K562 (cell line): ENCODE results near the gene PAN2. TPM values are rescaled to one million over a fixed set of nuclear protein-coding genes. Genes with fewer than 3 reads are reported as not detected.

ENCODE experiments used
- ATAC-seq: fragments of 200-7000 bp; cut with Tn5 transposase; 3 replicates; pipeline ENCODE4 v1.9.1; 2020; ENCODE audit warnings: moderate library complexity
- BruUV-seq: library from RNA; stranded (reverse); fragments of 400-500 nt; replicated peaks from 2 replicates; lab custom pipeline; 2021; lab: Mats Ljungman, UMichigan
- CTCF ChIA-PET: fragments of 300-600 bp; formaldehyde crosslinking; extraction: SDS; loops from one replicate; lab custom pipeline; 2021; ENCODE audit warnings: low intra/inter-chr PET ratio; lab: Yijun Ruan, JAX
- POLR2A ChIA-PET: fragments of 300-600, 350-650 bp; sonication (Branson Sonifier 250); formaldehyde crosslinking; extraction: SDS; loops from one replicate; lab custom pipeline; 2021; ENCODE audit warnings: antibody characterized with exemption, inconsistent platforms; lab: Yijun Ruan, JAX
- DNase-seq, 4 experiments: peaks; one replicate each; pipeline versions ENCODE4 v3.0.0 to v3.0.0-alpha.2; 2011 to 2018; ENCODE audit warnings: low spot score in 3 of 4, mixed read lengths in 3 of 4; ENCODE audit errors: extremely low read depth in 1 of 4
- FAIRE-seq: peaks from 2 replicates; lab custom pipeline; 2011; peaks lifted over from hg19 to GRCh38; lab: Jason Lieb, UNC
- H2AFZ ChIP-seq: 2 replicates; pipeline ENCODE4 v1.6.0; 2011; ENCODE audit warnings: low read depth, low read length, control low read depth, inconsistent platforms
- H3K27ac ChIP-seq: fragments of 200-600 bp; 3 replicates; pipeline ENCODE4 v1.8.0; 2011; ENCODE audit warnings: low read depth, mild to moderate bottlenecking, control low read depth, inconsistent platforms, low read length, moderate library complexity, mixed read lengths; ENCODE audit errors: extremely low read depth
- H3K27me3 ChIP-seq, 2 experiments: fragments of 300-600 bp in 1 of 2; 2 replicates in 1 of 2; 3 replicates in 1 of 2; pipeline versions ENCODE4 v1.6.0 to v1.8.0; 2011; ENCODE audit warnings: inconsistent platforms in 2 of 2, low read length in 2 of 2, mild to moderate bottlenecking in 1 of 2, mixed read lengths in 1 of 2, moderate library complexity in 1 of 2; ENCODE audit not compliant: control insufficient read depth in 2 of 2, insufficient read depth in 2 of 2
- H3K36me3 ChIP-seq: fragments of 300-600 bp; 3 replicates; pipeline ENCODE4 v1.8.0; 2011; ENCODE audit warnings: mild to moderate bottlenecking, low read length, inconsistent platforms; ENCODE audit not compliant: control insufficient read depth, insufficient read depth
- H3K4me1 ChIP-seq, 2 experiments: fragments of 200-600 bp in 1 of 2; replicated peaks in 1 of 2; 2 replicates in 1 of 2; 3 replicates in 1 of 2; pipeline versions ENCODE4 v1.5.1 to v1.8.0; 2011; ENCODE audit warnings: inconsistent platforms in 2 of 2, low read length in 2 of 2, mild to moderate bottlenecking in 1 of 2, mixed read lengths in 1 of 2, moderate library complexity in 1 of 2; ENCODE audit not compliant: control insufficient read depth in 2 of 2, insufficient read depth in 2 of 2
- H3K4me2 ChIP-seq: 2 replicates; pipeline ENCODE4 v1.6.1; 2011; ENCODE audit warnings: low read length, control low read depth, inconsistent platforms, mixed read lengths; ENCODE audit not compliant: insufficient read depth
- H3K4me3 ChIP-seq: fragments of 200-600 bp; sonication (generic), shearing (Covaris generic); 2 replicates; pipeline ENCODE4 v1.5.1; 2016; ENCODE audit warnings: control low read depth, inconsistent platforms
- H3K79me2 ChIP-seq: fragments of 200-600 bp; 3 replicates; pipeline ENCODE4 v1.8.0; 2011; ENCODE audit warnings: low read length, inconsistent platforms; ENCODE audit not compliant: control insufficient read depth, insufficient read depth
- H3K9ac ChIP-seq, 2 experiments: 2 replicates each; pipeline versions ENCODE4 v1.6.0 to v1.6.1; 2011; ENCODE audit warnings: low read depth in 2 of 2, low read length in 2 of 2, control low read depth in 1 of 2, inconsistent platforms in 1 of 2, mild to moderate bottlenecking in 1 of 2, mixed read lengths in 1 of 2; ENCODE audit not compliant: insufficient read depth in 1 of 2
- H3K9me1 ChIP-seq: one replicate; pipeline ENCODE4 v1.6.0; 2011; ENCODE audit warnings: inconsistent platforms, mild to moderate bottlenecking, low read length, moderate library complexity; ENCODE audit not compliant: control insufficient read depth, insufficient read depth
- H3K9me3 ChIP-seq: replicated peaks from 2 replicates; pipeline ENCODE4 v1.5.1; 2011; ENCODE audit warnings: low read depth, low read length, inconsistent platforms; ENCODE audit not compliant: control insufficient read depth, insufficient read depth
- H4K20me1 ChIP-seq: replicated peaks from 2 replicates; pipeline ENCODE4 v1.6.1; 2011; ENCODE audit warnings: low read length, inconsistent platforms, mixed read lengths; ENCODE audit not compliant: control insufficient read depth, insufficient read depth
- AFF1 ChIP-seq, 2 experiments: fragments of 450-650 bp; IDR thresholded peaks; 2 replicates each; pipeline ENCODE4 v1.6.1; 2018; ENCODE audit warnings: mild to moderate bottlenecking in 2 of 2, low read depth in 1 of 2; ENCODE audit not compliant: partially characterized antibody in 2 of 2
- CC2D1A ChIP-seq: fragments of 450-650 bp; IDR thresholded peaks from 2 replicates; pipeline ENCODE4 v1.6.1; 2017; ENCODE audit warnings: mild to moderate bottlenecking
- ESRRA ChIP-seq: fragments of 450-650 bp; IDR thresholded peaks from 2 replicates; pipeline ENCODE4 v1.6.1; 2014; ENCODE audit warnings: low read depth, mild to moderate bottlenecking, moderate library complexity, borderline replicate concordance
- KLF13 ChIP-seq: fragments of 450-650 bp; IDR thresholded peaks from 2 replicates; pipeline ENCODE4 v1.6.1; 2016; ENCODE audit warnings: missing genetic modification characterization, low read depth, mild to moderate bottlenecking, missing compliant biosample characterization, moderate library complexity, borderline replicate concordance
- LEF1 ChIP-seq: fragments of 450-650 bp; IDR thresholded peaks from 2 replicates; pipeline ENCODE4 v1.6.1; 2016; ENCODE audit warnings: mild to moderate bottlenecking
- SETDB1 ChIP-seq: IDR thresholded peaks from one replicate; pipeline ENCODE4 v1.6.1; 2012; ENCODE audit warnings: low read length, control low read depth, inconsistent platforms
- YY1 ChIP-seq, 3 experiments: IDR thresholded peaks; 2 replicates each; pipeline ENCODE4 v1.6.1; 2011; ENCODE audit warnings: low read length in 2 of 3, mild to moderate bottlenecking in 2 of 3, moderate library complexity in 2 of 3, borderline replicate concordance in 1 of 3, control low read depth in 1 of 3, low read depth in 1 of 3; ENCODE audit not compliant: insufficient read depth in 3 of 3, insufficient replicate concordance in 2 of 3, control insufficient read depth in 1 of 3, insufficient read length in 1 of 3; ENCODE audit errors: extremely low read depth in 1 of 3
- ZBTB33 ChIP-seq: sonication (generic); formaldehyde crosslinking; IDR thresholded peaks from 2 replicates; pipeline ENCODE4 v1.8.1; 2023; ENCODE audit warnings: mild to moderate bottlenecking, missing genetic modification reagents
- ZMIZ1 ChIP-seq, 2 experiments: fragments of 150-350 bp in 1 of 2; IDR thresholded peaks; 2 replicates each; pipeline ENCODE4 v1.6.1; 2012 to 2016; ENCODE audit warnings: low read depth in 2 of 2, low read length in 2 of 2, mild to moderate bottlenecking in 1 of 2, moderate library complexity in 1 of 2
- ZNF507 ChIP-seq: conservative IDR thresholded peaks from 2 replicates; pipeline ENCODE4 v1.6.1; 2017; ENCODE audit warnings: missing genetic modification characterization, missing compliant biosample characterization
- WGBS: fragments of 100-300 bp; shearing (Covaris generic); methylation state at CpG from one replicate; pipeline ENCODE4 v1.1.6; 2016; ENCODE audit warnings: low coverage, mixed read lengths; ENCODE audit not compliant: insufficient coverage; ENCODE audit errors: missing lambda C conversion rate; 5-methylcytosine and 5-hydroxymethylcytosine counted together
- in situ Hi-C: fragments of 300-500 bp; cut with MboI; formaldehyde crosslinking; loops from 4 replicates; pipeline ENCODE4 v1.15.0; 2018; ENCODE audit warnings: inconsistent platforms, mixed read lengths
- intact Hi-C: fragments of 100-400 bp; cut with micrococcal nuclease; formaldehyde crosslinking; loops from 2 replicates; pipeline ENCODE4 v1.14.2; 2022
- polyA plus RNA-seq, 8 experiments: library from polyadenylated mRNA; depleted of rRNA in 4 of 8; stranded (reverse) in 5 of 8; unstranded in 3 of 8; fragments of >200 nt; fragmentation: Nextera tagmentation in 2 of 8; fragmentation: Illumina TruSeq in 1 of 8; extraction: Ambion mirVana in 2 of 8; extraction: Trizol in 1 of 8; gene quantifications; 2 replicates each; pipeline versions ENCODE4 v1.2.1 to v1.2.3, GENCODE V29; 2011 to 2014; ENCODE audit warnings: inconsistent platforms in 1 of 8, missing spikeins in 1 of 8
- total RNA-seq, 7 experiments: library from RNA; depleted of rRNA in 6 of 7; stranded (reverse); fragments of >200 nt in 6 of 7; fragmentation: Illumina TruSeq in 2 of 7; extraction: Trizol in 2 of 7; gene quantifications; 2 replicates each; pipeline versions ENCODE4 v1.2.1 to v1.2.3, GENCODE V29; 2011 to 2021; ENCODE audit warnings: low replicate concordance in 1 of 7

Gene PAN2
- total and polyA plus RNA-seq, 9 of the 15 experiments (the other 6 are each of a cell fraction or from before 2014, with no cell fraction given) = 15.0 to 66.1 (median 25.9) TPM

GRCh38 chr12:56304276-56304675, 29.5 kb downstream of the PAN2 start:
- intact Hi-C loops (no loop called here), in situ Hi-C loops (no loop called here)
- peaks cover 13% of the 10 kb centered on the region for H3K79me2 ChIP-seq
- ChIA-PET POLR2A (interaction anchor here (0.9 kb wide), 1 partner anchor 12 kb away, joined by 3 read pairs; the partner anchor contains the start of gene CNPY2), CTCF (no interaction called here)
- ATAC-seq = no peak
- peaks cover 13 to 18% of the 10 kb centered on the region in 2 experiments for H3K4me1 ChIP-seq
- H3K4me3 ChIP-seq = no peak overlapping the region
- no peaks in the 10 kb centered on the region for H3K27me3 ChIP-seq
- H3K9me1 ChIP-seq = no peaks in the 10 kb centered on the region
- no peak overlapping the region for H3K27ac ChIP-seq
- no peaks in the 10 kb centered on the region for H4K20me1 ChIP-seq
- no TSS peak for BruUV-seq
- no peak overlapping the region for H3K4me2 ChIP-seq
- H3K9ac ChIP-seq = no peak overlapping the region
- no peak overlapping the region for H2AFZ ChIP-seq
- 85% methylated on average over 3 of the region's 3 CpGs for WGBS
- FAIRE-seq = no peak
- H3K9me3 ChIP-seq = no peaks in the 10 kb centered on the region
- H3K36me3 ChIP-seq = peaks cover 46% of the 10 kb centered on the region
- DNase-seq = no peak
- TF ChIP-seq ESRRA (no peak), KLF13 (tag) (no peak), ZMIZ1 (IDR thresholded peaks at IDR 0.05; ENCODE audit: low read depth in 2 of 2, low read length in 2 of 2) (no peak), ZBTB33 (CRISPR knock-in tag) (no peak), SETDB1 (no peak), ZNF507 (tag) (no peak), CC2D1A (no peak), LEF1 (no peak), YY1 (IDR thresholded peaks at IDR 0.05; ENCODE audit: borderline replicate concordance in 1 of 3, control insufficient read depth in 1 of 3, extremely low read depth in 1 of 3, insufficient read depth in 3 of 3, insufficient read length in 1 of 3, insufficient replicate concordance in 2 of 3, low read depth in 1 of 3, low read length in 2 of 3) (no peak), AFF1 (IDR thresholded peaks at IDR 0.05; ENCODE audit: low read depth in 1 of 2, partially characterized antibody in 2 of 2) (no peak)
